H9 (cell line): ENCODE results near the gene JAK1. TPM values are rescaled to one million over a fixed set of nuclear protein-coding genes. Genes with fewer than 3 reads are reported as not detected.

ENCODE experiments used
- DNase-seq: peaks from one replicate; pipeline ENCODE4 v3.0.0-alpha.2; 2017
- H2AFZ ChIP-seq: one replicate; pipeline ENCODE4 v1.6.1; 2013; ENCODE audit warnings: mild to moderate bottlenecking, low read length, control low read depth, moderate library complexity
- H2AK5ac ChIP-seq: 2 replicates; pipeline ENCODE4 v1.6.1; 2013; ENCODE audit warnings: low read length, control low read depth, mixed read lengths; ENCODE audit not compliant: insufficient read length
- H2BK120ac ChIP-seq: one replicate; pipeline ENCODE4 v1.6.1; 2013; ENCODE audit warnings: low read depth, mild to moderate bottlenecking, low read length, control low read depth, inconsistent platforms; ENCODE audit not compliant: poor library complexity, severe bottlenecking
- H2BK12ac ChIP-seq: 2 replicates; pipeline ENCODE4 v1.6.1; 2013; ENCODE audit warnings: low read length, control low read depth, mixed read lengths, low read depth; ENCODE audit not compliant: insufficient read length
- H2BK15ac ChIP-seq: 2 replicates; pipeline ENCODE4 v1.6.1; 2013; ENCODE audit warnings: low read depth, low read length, control low read depth
- H2BK20ac ChIP-seq: one replicate; pipeline ENCODE4 v1.6.1; 2013; ENCODE audit warnings: low read depth, mild to moderate bottlenecking, low read length, control low read depth, inconsistent platforms; ENCODE audit not compliant: poor library complexity, severe bottlenecking
- H2BK5ac ChIP-seq: 2 replicates; pipeline ENCODE4 v1.6.1; 2013; ENCODE audit warnings: low read length, control low read depth, mixed read lengths; ENCODE audit not compliant: insufficient read length
- H3K14ac ChIP-seq: 2 replicates; pipeline ENCODE4 v1.6.1; 2013; ENCODE audit warnings: low read length, control low read depth; ENCODE audit not compliant: insufficient read depth
- H3K18ac ChIP-seq: 2 replicates; pipeline ENCODE4 v1.6.1; 2013; ENCODE audit warnings: low read depth, mild to moderate bottlenecking, mixed read lengths, low read length, control low read depth; ENCODE audit not compliant: insufficient read length
- H3K23ac ChIP-seq: 2 replicates; pipeline ENCODE4 v1.6.1; 2013; ENCODE audit warnings: low read length, control low read depth, mixed read lengths, low read depth; ENCODE audit not compliant: insufficient read length
- H3K23me2 ChIP-seq: 2 replicates; pipeline ENCODE4 v1.6.1; 2013; ENCODE audit warnings: low read depth, mild to moderate bottlenecking, mixed read lengths, low read length, control low read depth; ENCODE audit not compliant: insufficient read length, poor library complexity, severe bottlenecking
- H3K27ac ChIP-seq: 2 replicates; pipeline ENCODE4 v1.5.1; 2013; ENCODE audit warnings: low read length, control low read depth, mixed read lengths, low read depth; ENCODE audit not compliant: insufficient read length
- H3K27me3 ChIP-seq: 2 replicates; pipeline ENCODE4 v1.6.1; 2013; ENCODE audit warnings: low read length, control low read depth, inconsistent platforms; ENCODE audit not compliant: insufficient read depth
- H3K4ac ChIP-seq: 2 replicates; pipeline ENCODE4 v1.6.1; 2013; ENCODE audit warnings: low read depth, mild to moderate bottlenecking, control low read depth, inconsistent platforms, low read length, moderate library complexity
- H3K4me1 ChIP-seq: 2 replicates; pipeline ENCODE4 v1.6.1; 2013; ENCODE audit warnings: low read length, control low read depth, inconsistent platforms; ENCODE audit not compliant: insufficient read depth
- H3K4me2 ChIP-seq: 2 replicates; pipeline ENCODE4 v1.6.1; 2013; ENCODE audit warnings: low read length, control low read depth, mixed read lengths; ENCODE audit not compliant: insufficient read length, insufficient read depth
- H3K56ac ChIP-seq: 2 replicates; pipeline ENCODE4 v1.6.1; 2013; ENCODE audit warnings: low read depth, mild to moderate bottlenecking, mixed read lengths, low read length, control low read depth; ENCODE audit not compliant: insufficient read length
- H3K79me1 ChIP-seq: 2 replicates; pipeline ENCODE4 v1.6.1; 2013; ENCODE audit warnings: low read depth, mild to moderate bottlenecking, moderate library complexity, low read length, control low read depth, inconsistent platforms; ENCODE audit not compliant: insufficient read depth, poor library complexity, severe bottlenecking
- H3K79me2 ChIP-seq: 2 replicates; pipeline ENCODE4 v1.6.1; 2013; ENCODE audit warnings: low read length, control low read depth, inconsistent platforms; ENCODE audit not compliant: insufficient read depth
- H3K9ac ChIP-seq: 2 replicates; pipeline ENCODE4 v1.6.1; 2013; ENCODE audit warnings: low read length, control low read depth, mixed read lengths; ENCODE audit not compliant: insufficient read length; ENCODE audit errors: extremely low read depth
- H3K9me3 ChIP-seq: one replicate; pipeline ENCODE4 v1.6.1; 2013; ENCODE audit warnings: low read depth, low read length, inconsistent platforms; ENCODE audit not compliant: control insufficient read depth
- H3T11ph ChIP-seq: one replicate; pipeline ENCODE4 v1.6.1; 2013; ENCODE audit warnings: mild to moderate bottlenecking, low read length, control low read depth, inconsistent platforms
- H4K20me1 ChIP-seq: one replicate; pipeline ENCODE4 v1.6.1; 2013; ENCODE audit not compliant: control insufficient read depth, insufficient read length, insufficient read depth
- H4K5ac ChIP-seq: 2 replicates; pipeline ENCODE4 v1.6.1; 2013; ENCODE audit warnings: low read depth, mild to moderate bottlenecking, mixed read lengths, low read length, control low read depth; ENCODE audit not compliant: insufficient read length
- H4K8ac ChIP-seq: replicated peaks from 2 replicates; pipeline ENCODE4 v1.6.1; 2013; ENCODE audit warnings: low read length, control low read depth, mixed read lengths, low read depth; ENCODE audit not compliant: insufficient read length
- H4K91ac ChIP-seq: 2 replicates; pipeline ENCODE4 v1.6.1; 2013; ENCODE audit warnings: low read depth, mild to moderate bottlenecking, moderate library complexity, mixed read lengths, low read length, control low read depth; ENCODE audit not compliant: insufficient read length
- H3K27ac Mint-ChIP-seq, 3 experiments: 2 replicates in 2 of 3; 3 replicates in 1 of 3; pipeline ENCODE4 v1.8.0; 2020 to 2021; ENCODE audit warnings: mixed read lengths in 3 of 3, mild to moderate bottlenecking in 1 of 3, moderate library complexity in 1 of 3
- H3K27me3 Mint-ChIP-seq: 2 replicates; pipeline ENCODE4 v1.8.0; 2021; ENCODE audit warnings: low read depth, mild to moderate bottlenecking, moderate library complexity, mixed read lengths
- H3K36me3 Mint-ChIP-seq, 3 experiments: 2 replicates in 2 of 3; 3 replicates in 1 of 3; pipeline ENCODE4 v1.8.0; 2020 to 2021; ENCODE audit warnings: low read depth in 3 of 3, mixed read lengths in 3 of 3; ENCODE audit not compliant: insufficient read depth in 1 of 3
- H3K4me1 Mint-ChIP-seq, 2 experiments: 2 replicates each; pipeline ENCODE4 v1.8.0; 2020; ENCODE audit warnings: mixed read lengths in 2 of 2
- H3K4me3 Mint-ChIP-seq, 2 experiments: 2 replicates in 1 of 2; 3 replicates in 1 of 2; pipeline ENCODE4 v1.8.0; 2020 to 2021; ENCODE audit warnings: mild to moderate bottlenecking in 2 of 2, mixed read lengths in 2 of 2, moderate library complexity in 1 of 2
- H3K9me3 Mint-ChIP-seq, 2 experiments: 2 replicates in 1 of 2; 3 replicates in 1 of 2; pipeline ENCODE4 v1.8.0; 2020; ENCODE audit warnings: mild to moderate bottlenecking in 2 of 2, mixed read lengths in 2 of 2, moderate library complexity in 1 of 2
- CTCF ChIP-seq: fragments of 200-600 bp; sonication (generic); conservative IDR thresholded peaks from 3 replicates; pipeline ENCODE4 v1.8.0; 2021; ENCODE audit warnings: antibody characterized with exemption, mild to moderate bottlenecking
- WGBS: extraction: QIAGEN DNeasy Blood & Tissue Kit; methylation state at CpG from one replicate; pipeline ENCODE4 v1.1.7; 2013; ENCODE audit warnings: missing lambda C conversion rate, low lambda C conversion rate, mixed read lengths; ENCODE audit not compliant: insufficient read length; ENCODE audit errors: extremely low coverage; 5-methylcytosine and 5-hydroxymethylcytosine counted together
- total RNA-seq: library from RNA; stranded (reverse); gene quantifications from 2 replicates; pipeline ENCODE4 v1.2.1, GENCODE V29; 2021

The JAK1 gene
- total RNA-seq, 1 experiment from 2014 or later: 12.8 TPM

- Histone ChIP-seq H3K4me2 (no peak overlapping the region), H4K5ac (no peak overlapping the region), H2BK12ac (no peak overlapping the region), H3K23ac (no peak overlapping the region), H3K23me2 (no peaks in the 10 kb centered on the region), H2BK15ac (no peak overlapping the region), H2AK5ac (no peak overlapping the region), H3K56ac (no peak overlapping the region), H4K91ac (no peak overlapping the region), H3K27ac (no peak overlapping the region), H2BK20ac (no peak overlapping the region), H3K18ac (no peak overlapping the region), H3K9ac (no peak overlapping the region), H3K79me2 (no peaks in the 10 kb centered on the region), H3K9me3 (no peaks in the 10 kb centered on the region), H2AFZ (no peak overlapping the region), H3K79me1 (no peaks in the 10 kb centered on the region), H3K4ac (no peak overlapping the region), H4K8ac (no peak overlapping the region), H3T11ph (no peak overlapping the region), H3K27me3 (no peaks in the 10 kb centered on the region), H3K14ac (no peak overlapping the region), H2BK5ac (no peak overlapping the region), H4K20me1 (no peaks in the 10 kb centered on the region), H2BK120ac (no peak overlapping the region), H3K4me1 (peaks cover 12% of the 10 kb centered on the region)
- Mint-ChIP-seq H3K27ac (no peak overlapping the region), H3K9me3 (no peaks in the 10 kb centered on the region), H3K36me3 (no peaks in the 10 kb centered on the region), H3K4me3 (no peak overlapping the region), H3K4me1 (peaks cover 6 to 10% of the 10 kb centered on the region in 2 experiments), H3K27me3 (no peaks in the 10 kb centered on the region; the same call in 1 of the 2 replicates)
- no peak for DNase-seq
- WGBS: no CpG with 5 or more reads among the region's 3 CpGs
- no peak for TF ChIP-seq CTCF
Measured at GRCh38 chr1:64976361-64976760, 10.0 kb upstream of the JAK1 start.
